HG02610 (cell line): ENCODE data around the gene HOXB6.

Experiments
- ATAC-seq: cut with Tn5 transposase; IDR thresholded peaks from one replicate; pipeline ENCODE4 v1.9.1; 2021; ENCODE audit warnings: mild to moderate bottlenecking, moderate library complexity; ENCODE audit not compliant: unreplicated experiment

The HOXB6 gene

GRCh38 chr17:48604770-48605329, at the start of gene HOXB6:
TSS of gene HOXB6 (minus strand) at chr17:48604986. CDS start at chr17:48598150, 6,836 bp downstream.
- ATAC-seq = no peak

- no peak for ATAC-seq
Measured at GRCh38 chr17:48649741-48650140, 45.0 kb upstream of the HOXB6 start.

- ATAC-seq = no peak
Measured at GRCh38 chr17:48647963-48648245, 43.1 kb upstream of the HOXB6 start.

GRCh38 chr17:48647103-48647962, 42.5 kb upstream of the HOXB6 start:
- ATAC-seq = no peak

- ATAC-seq = no peak
Measured at GRCh38 chr17:48646183-48647102, 41.7 kb upstream of the HOXB6 start.

- ATAC-seq = no peak
Measured at GRCh38 chr17:48645639-48646182, 40.9 kb upstream of the HOXB6 start.

GRCh38 chr17:48644910-48645557, 40.2 kb upstream of the HOXB6 start:
- no peak for ATAC-seq

GRCh38 chr17:48644159-48644558, 39.4 kb upstream of the HOXB6 start:
- no peak for ATAC-seq

- ATAC-seq = no peak
Measured at GRCh38 chr17:48643697-48644012, 38.9 kb upstream of the HOXB6 start.

- ATAC-seq = no peak
Measured at GRCh38 chr17:48642843-48643696, 38.3 kb upstream of the HOXB6 start.

- no peak for ATAC-seq
Measured at GRCh38 chr17:48642059-48642842, 37.5 kb upstream of the HOXB6 start.

GRCh38 chr17:48641541-48642058, 36.8 kb upstream of the HOXB6 start:
- ATAC-seq = no peak

- ATAC-seq = no peak
Measured at GRCh38 chr17:48640858-48641180, 36.0 kb upstream of the HOXB6 start.

- ATAC-seq = no peak
Measured at GRCh38 chr17:48639982-48640857, 35.4 kb upstream of the HOXB6 start.

GRCh38 chr17:48639136-48639535, 34.4 kb upstream of the HOXB6 start:
- ATAC-seq = no peak

GRCh38 chr17:48637323-48638260, 32.8 kb upstream of the HOXB6 start:
- no peak for ATAC-seq
